Breast epithelium (tissue), 4 donors: ENCODE results near the gene NUMB. TPM values are rescaled to one million over a fixed set of nuclear protein-coding genes. Genes with fewer than 3 reads are reported as not detected.

ENCODE experiments used
- DNase-seq, 2 donors: peaks; one replicate each; pipeline ENCODE4 v3.0.0-alpha.2; 2019; ENCODE audit warnings: low spot score in 2 of 2
- H3K27ac ChIP-seq, 2 donors: fragments of 200-600 bp; sonication (generic) in 1 of 2; one replicate each; pipeline ENCODE4 v1.5.1; 2016 to 2019; ENCODE audit warnings: mild to moderate bottlenecking in 1 of 2
- H3K27me3 ChIP-seq, 2 donors: fragments of 200-600 bp; sonication (generic) in 1 of 2; one replicate each; pipeline versions ENCODE4 v1.5.1 to v1.6.0; 2017 to 2019; ENCODE audit warnings: control low read depth in 1 of 2, mild to moderate bottlenecking in 1 of 2
- H3K36me3 ChIP-seq: fragments of 200-600 bp; one replicate; pipeline ENCODE4 v1.5.1; 2019
- H3K4me1 ChIP-seq, 2 donors: fragments of 200-600 bp; sonication (generic); one replicate each; pipeline ENCODE4 v1.5.1; 2016 to 2019; ENCODE audit warnings: control low read depth in 1 of 2
- H3K4me3 ChIP-seq, 3 donors: fragments of 200-600 bp; sonication (generic); 1 replicate in 2 of 3; 2 replicates in 1 of 3; pipeline ENCODE4 v1.5.1; 2016 to 2019; ENCODE audit warnings: mild to moderate bottlenecking in 3 of 3, moderate library complexity in 2 of 3
- H3K9me3 ChIP-seq, 2 donors: fragments of 200-600 bp; sonication (generic) in 1 of 2; one replicate each; pipeline ENCODE4 v1.5.1; 2016 to 2019; ENCODE audit warnings: control low read depth in 1 of 2
- POLR2A ChIP-seq: fragments of 450-650 bp; IDR thresholded peaks from one replicate; pipeline ENCODE4 v1.6.1; 2016; ENCODE audit warnings: antibody characterized with exemption, mild to moderate bottlenecking, moderate library complexity
- POLR2AphosphoS5 ChIP-seq, 3 donors: sonication (generic); formaldehyde crosslinking; IDR thresholded peaks; one replicate each; pipeline ENCODE4 v1.6.1; 2017; ENCODE audit warnings: antibody characterized with exemption in 3 of 3
- intact Hi-C: fragments of 100-400 bp; cut with DNase I; formaldehyde crosslinking; loops from one replicate; pipeline ENCODE4 v1.15.1; 2023; ENCODE audit warnings: low total_unique reads
- total RNA-seq, 3 donors: library from RNA; depleted of rRNA; stranded (reverse); fragments of >200 nt; gene quantifications; one replicate each; pipeline ENCODE4 v1.1.0, GENCODE V29; 2016
- TF ChIP-seq, protein P1 (sequence below), 3 donors: fragments of 450-650 bp; IDR thresholded peaks; one replicate each; pipeline ENCODE4 v1.5.1; 2016 to 2017; ENCODE audit warnings: antibody characterized with exemption in 3 of 3, mild to moderate bottlenecking in 3 of 3, moderate library complexity in 3 of 3

Gene NUMB
- total RNA-seq, 3 donors from 2014 or later, result 49.6 to 84.0 (median 61.6) TPM

DNA sequence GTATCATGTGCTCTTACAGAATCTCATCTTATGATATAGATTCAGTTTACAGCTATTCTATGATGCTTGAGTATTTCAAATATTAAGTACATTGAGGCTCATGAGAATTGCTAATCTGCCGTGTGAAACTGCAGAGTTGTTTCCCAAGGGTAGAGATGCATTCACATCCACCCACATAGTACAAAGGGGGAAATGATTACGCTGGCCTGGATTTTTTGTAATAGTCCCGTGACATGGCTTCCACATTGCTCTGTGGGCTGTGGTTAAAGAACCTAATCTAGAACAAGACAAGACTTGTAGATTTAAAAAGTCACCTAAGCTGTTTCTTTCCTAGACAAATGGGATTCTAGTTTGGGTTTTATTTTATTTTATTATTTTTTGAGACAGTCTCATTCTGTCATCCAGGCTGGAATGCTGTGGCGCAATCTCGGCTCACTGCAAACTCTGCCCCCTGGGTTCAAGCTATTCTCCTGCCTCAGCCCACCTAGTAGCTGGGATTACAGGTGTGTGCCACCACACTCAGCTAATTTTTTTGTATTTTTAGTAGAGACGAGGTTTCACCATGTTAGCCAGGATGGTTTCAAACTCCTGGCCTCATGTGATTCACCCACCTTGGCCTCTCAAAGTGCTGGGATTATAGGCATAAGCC, 19.4 kb upstream of the NUMB start:
- Histone ChIP-seq H3K27ac (peak overlapping the region; percentile 49 to 70), H3K4me3 (no peak overlapping the region), H3K4me1 (no peaks in the 10 kb centered on the region), H3K36me3 (no peaks in the 10 kb centered on the region), H3K9me3 (no peaks in the 10 kb centered on the region), H3K27me3 (no peaks in the 10 kb centered on the region)
- TF ChIP-seq POLR2A (no peak), POLR2AphosphoS5 (IDR thresholded peaks at IDR 0.05) (peak in 1 of 3 donors; percentile 26)
- TF ChIP-seq, protein P1, sequence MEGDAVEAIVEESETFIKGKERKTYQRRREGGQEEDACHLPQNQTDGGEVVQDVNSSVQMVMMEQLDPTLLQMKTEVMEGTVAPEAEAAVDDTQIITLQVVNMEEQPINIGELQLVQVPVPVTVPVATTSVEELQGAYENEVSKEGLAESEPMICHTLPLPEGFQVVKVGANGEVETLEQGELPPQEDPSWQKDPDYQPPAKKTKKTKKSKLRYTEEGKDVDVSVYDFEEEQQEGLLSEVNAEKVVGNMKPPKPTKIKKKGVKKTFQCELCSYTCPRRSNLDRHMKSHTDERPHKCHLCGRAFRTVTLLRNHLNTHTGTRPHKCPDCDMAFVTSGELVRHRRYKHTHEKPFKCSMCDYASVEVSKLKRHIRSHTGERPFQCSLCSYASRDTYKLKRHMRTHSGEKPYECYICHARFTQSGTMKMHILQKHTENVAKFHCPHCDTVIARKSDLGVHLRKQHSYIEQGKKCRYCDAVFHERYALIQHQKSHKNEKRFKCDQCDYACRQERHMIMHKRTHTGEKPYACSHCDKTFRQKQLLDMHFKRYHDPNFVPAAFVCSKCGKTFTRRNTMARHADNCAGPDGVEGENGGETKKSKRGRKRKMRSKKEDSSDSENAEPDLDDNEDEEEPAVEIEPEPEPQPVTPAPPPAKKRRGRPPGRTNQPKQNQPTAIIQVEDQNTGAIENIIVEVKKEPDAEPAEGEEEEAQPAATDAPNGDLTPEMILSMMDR (IDR thresholded peaks at IDR 0.05), result no peak
- intact Hi-C loops, result no loop called here
- DNase-seq, result peak in 1 of 2 donors; percentile 73

DNA sequence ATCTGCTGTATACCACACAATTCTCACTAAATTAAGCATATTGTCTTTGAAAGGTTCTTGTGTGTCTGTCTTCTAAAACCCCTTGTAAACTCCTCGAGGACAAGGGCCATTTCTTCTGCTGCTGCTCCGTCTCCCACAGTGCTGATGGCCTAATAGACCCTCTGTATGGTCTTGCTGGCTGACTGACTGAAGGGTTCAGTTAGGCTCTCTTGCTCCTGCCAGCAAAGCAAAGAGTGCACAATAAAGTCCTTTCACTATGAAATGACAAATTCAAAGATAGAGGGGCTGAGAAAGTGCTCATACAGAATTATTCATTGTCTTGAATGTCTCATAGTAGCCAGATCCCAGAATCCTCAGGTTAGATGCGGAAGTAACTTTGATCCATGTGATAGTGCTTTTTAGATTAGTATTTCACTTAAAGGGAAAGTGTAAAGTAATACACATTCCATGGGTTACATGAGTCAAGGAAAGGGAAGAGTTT, 18.1 kb upstream of the NUMB start:
- H3K27me3 ChIP-seq, result no peaks in the 10 kb centered on the region
- no peaks in the 10 kb centered on the region for H3K36me3 ChIP-seq
- H3K4me3 ChIP-seq, result no peak overlapping the region
- peak overlapping the region; percentile 14 to 26 for H3K27ac ChIP-seq
- TF ChIP-seq, protein P1 (IDR thresholded peaks at IDR 0.05), result no peak
- no peak for TF ChIP-seq POLR2AphosphoS5 (IDR thresholded peaks at IDR 0.05)
- no peak for TF ChIP-seq POLR2A
- DNase-seq, result no peak
- intact Hi-C loops, result no loop called here
- H3K9me3 ChIP-seq, result no peaks in the 10 kb centered on the region
- H3K4me1 ChIP-seq, result no peaks in the 10 kb centered on the region

- Histone ChIP-seq H3K9me3 (no peaks in the 10 kb centered on the region), H3K36me3 (no peaks in the 10 kb centered on the region), H3K4me3 (no peak overlapping the region), H3K27ac (no peak overlapping the region), H3K27me3 (no peaks in the 10 kb centered on the region), H3K4me1 (no peaks in the 10 kb centered on the region)
- DNase-seq, result no peak
- TF ChIP-seq POLR2AphosphoS5 (IDR thresholded peaks at IDR 0.05) (no peak), POLR2A (no peak)
- TF ChIP-seq, protein P1 (IDR thresholded peaks at IDR 0.05), result no peak
- intact Hi-C loops, result no loop called here
Observed at GRCh38 chr14:73474952-73475351, 16.6 kb upstream of the NUMB start.

DNA sequence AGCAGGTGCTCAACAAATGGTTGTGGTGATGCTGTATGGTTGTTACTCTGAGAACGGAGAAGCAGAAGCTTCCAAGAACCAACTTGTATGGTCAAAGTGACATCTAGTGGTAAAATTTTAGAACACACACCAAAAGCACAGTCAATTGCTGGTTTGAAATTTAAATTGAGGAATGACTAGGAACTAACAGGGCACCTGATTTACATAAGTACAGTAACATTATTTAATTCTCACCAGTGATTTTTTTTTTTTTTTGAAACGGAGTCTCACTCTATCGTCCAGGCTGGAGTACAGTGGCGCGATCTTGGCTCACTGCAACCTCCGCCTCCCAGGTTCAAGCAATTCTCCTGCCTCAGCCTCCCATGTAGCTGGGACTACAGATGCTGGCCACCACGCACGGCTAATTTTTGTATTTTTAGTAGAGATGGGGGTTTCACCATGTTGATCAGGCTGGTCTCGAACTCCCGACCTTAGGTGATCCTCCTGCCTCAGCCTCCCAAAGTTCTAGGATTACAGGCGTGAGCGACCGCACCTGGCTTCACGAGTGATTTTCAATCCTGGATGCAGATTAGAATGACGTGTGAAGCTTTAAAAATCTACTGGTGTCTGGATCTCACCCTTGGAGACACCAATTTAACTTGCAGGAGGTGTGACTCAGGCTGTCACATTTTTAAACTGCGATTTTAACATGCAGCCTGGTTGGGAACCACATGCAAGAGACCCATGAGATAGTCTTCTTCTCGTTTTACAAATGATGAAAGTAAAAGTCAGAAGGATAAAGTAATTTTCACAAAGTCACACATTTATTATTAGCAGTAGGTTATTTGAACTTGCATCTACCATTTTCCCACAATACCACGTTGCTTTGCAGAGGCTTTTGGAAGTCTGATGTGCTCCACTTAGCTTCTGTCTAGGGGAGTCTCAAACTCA, 14.1 kb upstream of the NUMB start:
- Histone ChIP-seq H3K4me1 (no peaks in the 10 kb centered on the region), H3K36me3 (no peaks in the 10 kb centered on the region), H3K27me3 (no peaks in the 10 kb centered on the region), H3K9me3 (no peaks in the 10 kb centered on the region), H3K4me3 (no peak overlapping the region), H3K27ac (no peak overlapping the region)
- no peak for TF ChIP-seq POLR2AphosphoS5 (IDR thresholded peaks at IDR 0.05)
- TF ChIP-seq, protein P1 (IDR thresholded peaks at IDR 0.05), result peak; percentile 65 to 78 (median 74)
- no peak for DNase-seq
- intact Hi-C loops, result no loop called here
